SHP77 (cell line): ENCODE results near the gene NHLRC4.

Source experiments
- DNase-seq, 2 experiments: peaks; one replicate each; lab custom pipeline; 2025; lab: John Stamatoyannopoulos, UW

The NHLRC4 gene

GRCh38 chr16:566475-567372, at the start of gene NHLRC4:
TSS of gene NHLRC4 (plus strand) at chr16:567005. CDS start at chr16:568048, 1,043 bp downstream.
- DNase-seq: peak; percentile 57 to 66

DNA sequence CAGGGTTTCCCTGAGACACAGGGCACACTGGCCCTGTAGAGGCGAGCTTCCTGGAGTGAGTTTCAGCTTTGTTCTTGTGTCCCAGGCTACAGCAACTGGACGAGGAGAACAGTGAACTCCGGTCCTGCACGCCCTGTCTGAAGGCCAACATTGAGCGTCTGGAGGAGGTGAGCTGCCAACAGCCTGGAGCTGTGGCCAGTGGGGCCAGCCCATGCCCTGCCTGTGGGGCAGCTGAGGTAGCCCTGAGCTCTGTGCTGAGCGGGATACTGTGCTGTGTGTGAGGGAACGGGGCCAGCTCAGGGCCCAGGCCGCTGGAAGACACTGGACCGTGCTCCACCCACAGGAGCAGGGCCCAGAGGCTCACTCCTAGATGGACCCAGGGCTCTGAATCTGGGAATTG, 47.9 kb upstream of the NHLRC4 start:
- no peak for DNase-seq

DNA sequence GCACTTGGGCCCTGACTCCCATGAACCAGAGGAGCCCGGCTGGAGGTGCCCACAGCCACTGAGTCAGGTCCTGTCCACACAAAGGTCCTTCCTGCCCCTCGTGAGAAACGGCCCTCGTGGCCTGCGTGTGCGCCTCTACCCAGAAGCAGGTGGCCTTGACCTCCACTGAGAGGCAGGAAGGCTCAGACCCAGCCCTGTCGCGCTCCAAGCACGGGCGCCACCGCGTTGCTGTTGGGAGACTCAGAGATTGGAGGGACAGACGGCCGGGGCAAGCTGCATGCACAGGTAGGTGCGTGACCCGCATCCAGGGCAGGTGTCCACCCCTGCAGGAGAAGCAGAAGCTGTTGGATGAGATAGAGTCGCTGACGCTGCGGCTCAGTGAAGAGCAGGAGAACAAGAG, 47.4 kb upstream of the NHLRC4 start:
- no peak for DNase-seq

DNA sequence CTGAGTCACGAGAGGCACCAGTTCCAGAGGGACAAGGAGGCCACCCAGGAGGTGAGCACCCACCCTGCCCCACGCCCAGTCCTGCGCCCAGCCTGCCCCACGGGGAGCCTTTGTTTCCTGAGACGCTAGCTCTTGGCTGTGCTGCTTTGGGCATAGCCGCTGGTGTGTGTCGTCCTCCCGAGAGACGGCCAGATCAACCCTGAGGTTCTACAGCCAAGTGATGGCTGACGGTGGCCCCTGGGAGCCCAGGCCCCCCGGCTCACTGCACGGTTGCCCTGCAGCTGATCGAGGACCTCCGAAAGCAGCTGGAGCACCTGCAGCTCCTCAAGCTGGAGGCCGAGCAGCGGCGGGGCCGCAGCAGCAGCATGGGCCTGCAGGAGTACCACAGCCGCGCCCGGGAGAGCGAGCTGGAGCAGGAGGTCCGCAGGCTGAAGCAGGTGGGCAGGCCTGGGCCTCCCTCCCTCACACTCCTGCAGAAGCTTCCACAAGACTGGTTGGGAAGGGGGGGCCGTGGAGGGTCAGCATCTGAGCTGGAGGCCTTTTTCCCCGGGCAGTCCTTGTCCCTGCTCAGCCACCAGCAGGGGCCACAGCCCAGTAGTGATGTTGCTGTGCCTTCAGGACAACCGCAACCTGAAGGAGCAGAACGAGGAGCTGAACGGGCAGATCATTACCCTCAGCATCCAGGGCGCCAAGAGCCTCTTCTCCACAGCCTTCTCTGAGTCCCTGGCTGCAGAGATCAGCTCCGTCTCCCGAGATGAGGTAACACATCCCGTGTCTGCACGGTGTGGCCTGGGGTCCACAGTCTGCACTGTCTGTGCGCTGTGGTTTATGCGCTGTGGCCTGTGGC, 46.7 kb upstream of the NHLRC4 start:
- no peak for DNase-seq

GRCh38 chr16:520847-521246, 46.0 kb upstream of the NHLRC4 start:
- DNase-seq: no peak

DNA sequence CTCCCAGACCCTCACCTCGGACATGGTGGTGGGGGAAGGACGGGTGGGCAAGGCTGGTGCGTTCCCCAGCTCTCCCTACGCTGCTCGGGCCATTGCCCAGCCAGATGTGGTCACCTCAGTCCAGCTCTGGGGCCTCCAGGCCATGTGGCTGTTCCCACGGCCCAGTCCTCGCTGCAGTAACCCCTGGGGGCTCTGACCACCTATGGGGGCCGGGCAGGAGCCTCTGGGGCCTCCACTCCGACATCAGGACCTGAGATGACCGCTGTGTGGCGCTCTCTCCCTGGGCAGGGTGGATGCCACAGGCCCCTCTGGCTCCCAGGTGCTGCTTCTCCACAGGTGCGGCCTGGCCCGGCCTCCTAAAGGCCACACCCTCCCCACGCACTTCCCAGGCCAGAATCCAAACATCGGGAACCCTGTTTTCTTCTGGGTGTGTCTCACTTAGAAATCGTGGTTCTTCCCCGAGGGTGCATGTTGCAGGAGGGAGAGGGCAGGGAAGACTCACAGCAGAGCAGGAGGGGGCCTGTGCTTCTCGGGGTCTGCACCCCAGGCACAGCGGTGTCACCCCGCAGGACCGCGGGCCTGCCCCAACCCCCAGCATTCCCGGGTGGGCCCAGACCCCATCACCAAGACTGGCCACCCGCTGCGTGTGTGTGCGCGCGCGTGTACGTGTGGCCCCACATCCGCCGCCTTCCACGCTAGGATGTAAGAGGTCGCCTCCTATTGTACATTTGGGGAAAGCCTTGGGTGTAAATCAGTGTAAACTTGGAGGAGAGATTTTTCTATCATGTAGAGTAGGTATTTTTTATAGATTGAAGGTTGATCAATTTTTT, 45.2 kb upstream of the NHLRC4 start:
- no peak for DNase-seq

DNA sequence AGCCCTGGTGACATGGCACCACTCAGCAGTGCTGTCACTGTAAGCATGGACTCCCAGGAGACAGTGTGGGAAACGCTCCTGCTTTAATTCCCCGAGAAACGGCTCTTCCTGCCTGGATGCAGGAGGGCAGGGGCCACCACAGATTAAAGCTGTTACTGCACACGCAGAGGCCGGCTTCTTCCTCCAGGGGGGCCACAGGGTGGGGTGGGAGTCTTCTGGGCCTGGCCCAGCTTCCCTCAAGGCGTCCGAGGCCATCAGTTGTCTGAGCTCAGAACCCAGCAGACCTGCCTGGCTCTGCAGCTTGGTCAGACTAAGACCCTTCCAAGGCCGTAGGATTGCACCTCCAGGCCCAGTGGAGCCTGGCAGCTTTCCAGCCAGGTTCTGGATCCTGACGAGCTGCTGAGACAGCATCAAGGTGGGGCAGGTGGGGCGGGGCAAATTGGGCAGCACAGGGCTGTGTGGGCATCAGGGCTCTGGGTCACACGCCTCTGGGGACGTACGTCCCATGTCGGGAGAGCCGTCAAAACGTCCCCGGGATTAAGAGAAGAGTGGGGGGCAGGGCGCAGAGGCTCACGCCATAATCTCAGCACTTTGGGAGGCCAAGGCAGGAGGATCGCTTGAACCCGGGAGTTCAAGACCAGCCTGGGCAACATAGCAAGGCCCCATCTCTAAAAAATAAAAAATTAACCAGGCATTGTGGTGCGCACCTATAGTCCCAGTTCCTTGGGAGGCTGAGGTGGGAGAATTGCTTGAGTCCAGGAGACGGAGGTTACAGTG, 44.3 kb upstream of the NHLRC4 start:
- no peak for DNase-seq

GRCh38 chr16:523097-523741, 43.6 kb upstream of the NHLRC4 start:
- no peak for DNase-seq

DNA sequence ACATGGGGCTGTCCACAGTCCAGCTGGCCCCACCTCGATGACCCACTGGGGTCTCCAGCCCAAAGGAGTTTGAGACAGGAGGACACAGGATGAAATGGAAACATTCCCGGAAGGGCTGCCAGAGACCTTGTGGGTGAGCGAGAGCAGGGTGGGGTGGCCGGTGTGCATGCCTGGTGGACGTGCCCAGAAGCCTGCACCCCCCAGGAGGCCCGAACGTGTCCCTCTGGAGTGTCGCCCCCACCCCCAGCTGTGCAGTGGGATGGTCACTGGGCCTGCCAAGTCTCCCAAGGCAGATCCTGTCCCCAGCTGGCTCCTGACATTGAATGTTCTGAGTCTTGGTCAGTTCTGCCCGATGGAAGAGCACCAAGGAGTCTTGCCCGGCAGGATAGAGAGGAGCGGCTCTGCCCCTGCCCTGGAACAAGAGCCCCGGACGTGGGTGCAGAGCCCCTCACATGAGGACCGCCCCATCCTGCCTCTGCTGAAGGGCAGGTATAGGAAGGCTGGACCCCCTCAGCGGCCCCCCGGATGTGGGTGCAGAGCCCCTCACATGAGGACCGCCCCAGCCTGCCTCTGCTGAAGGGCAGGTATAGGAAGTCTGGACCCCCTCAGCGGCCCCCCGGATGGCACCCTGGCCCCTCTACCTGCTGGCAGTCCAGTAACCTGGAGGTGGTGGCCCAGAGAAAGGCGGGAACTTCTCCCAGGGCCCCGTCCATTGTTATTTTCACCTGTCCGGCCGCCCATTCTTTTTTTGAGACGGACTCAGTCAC, 42.3 kb upstream of the NHLRC4 start:
- no peak for DNase-seq

DNA sequence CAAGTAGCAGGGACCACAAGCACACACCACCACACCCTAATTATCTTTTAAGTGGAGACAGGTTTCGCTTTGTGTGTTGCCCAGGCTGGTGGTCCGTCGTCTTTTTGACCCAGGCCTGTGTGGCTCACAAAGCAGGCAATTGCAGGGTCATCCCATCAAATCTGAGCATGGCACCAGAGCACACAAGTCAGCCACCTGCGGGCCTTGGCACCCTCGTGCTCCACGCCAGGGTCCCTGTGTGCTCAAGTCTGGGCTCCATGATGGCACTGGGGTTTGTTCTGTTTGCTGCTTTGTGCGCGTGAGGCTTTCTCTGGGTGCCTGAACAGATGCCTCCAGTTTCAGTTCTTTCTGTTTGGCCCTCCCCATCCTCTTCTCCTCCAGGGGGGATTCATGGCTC, 41.7 kb upstream of the NHLRC4 start:
- DNase-seq: no peak

- DNase-seq: no peak
Observed at GRCh38 chr16:525520-526180, 41.2 kb upstream of the NHLRC4 start.

DNA sequence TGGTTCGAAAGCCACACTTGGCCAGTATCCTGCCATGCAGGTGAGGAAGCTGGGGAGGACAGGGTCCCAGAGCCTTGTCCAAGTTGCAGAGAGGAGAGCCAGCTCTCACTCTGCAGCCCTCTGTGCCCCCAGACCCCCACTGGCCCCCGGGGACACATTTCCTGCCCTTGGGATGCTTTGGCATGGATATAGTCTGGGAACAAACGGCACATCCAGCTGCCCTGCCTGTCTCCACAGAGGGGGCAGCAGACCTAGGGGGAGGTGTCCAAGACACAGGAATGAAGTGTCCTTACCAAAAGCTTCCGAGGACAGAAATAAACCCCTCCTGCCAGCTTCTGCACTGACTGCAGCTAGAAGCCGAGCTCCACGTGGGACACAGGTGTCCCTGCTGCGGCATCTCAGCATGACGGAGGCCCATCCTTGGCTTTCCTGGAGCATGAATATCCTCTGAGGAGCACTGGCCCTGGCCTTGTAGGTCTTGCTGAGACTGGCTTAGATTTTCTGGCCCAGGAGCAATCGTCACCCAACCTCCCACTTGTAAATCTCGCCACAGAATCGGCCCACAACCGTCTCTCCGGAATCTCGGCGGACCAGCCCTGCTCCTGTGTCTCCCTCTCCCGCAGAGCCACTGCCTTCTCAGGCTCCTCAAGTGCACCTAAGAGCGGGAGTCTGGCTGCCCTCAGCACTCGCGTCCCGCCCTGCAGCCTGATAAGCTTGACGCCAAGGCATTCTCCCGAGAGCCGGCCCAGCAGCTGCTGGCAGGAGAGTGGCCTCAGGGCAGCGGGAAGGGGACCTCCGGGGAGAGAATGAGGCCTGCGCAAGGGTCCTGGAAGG, 40.4 kb upstream of the NHLRC4 start:
- DNase-seq: peak in 1 of 2 experiments; percentile 30

DNA sequence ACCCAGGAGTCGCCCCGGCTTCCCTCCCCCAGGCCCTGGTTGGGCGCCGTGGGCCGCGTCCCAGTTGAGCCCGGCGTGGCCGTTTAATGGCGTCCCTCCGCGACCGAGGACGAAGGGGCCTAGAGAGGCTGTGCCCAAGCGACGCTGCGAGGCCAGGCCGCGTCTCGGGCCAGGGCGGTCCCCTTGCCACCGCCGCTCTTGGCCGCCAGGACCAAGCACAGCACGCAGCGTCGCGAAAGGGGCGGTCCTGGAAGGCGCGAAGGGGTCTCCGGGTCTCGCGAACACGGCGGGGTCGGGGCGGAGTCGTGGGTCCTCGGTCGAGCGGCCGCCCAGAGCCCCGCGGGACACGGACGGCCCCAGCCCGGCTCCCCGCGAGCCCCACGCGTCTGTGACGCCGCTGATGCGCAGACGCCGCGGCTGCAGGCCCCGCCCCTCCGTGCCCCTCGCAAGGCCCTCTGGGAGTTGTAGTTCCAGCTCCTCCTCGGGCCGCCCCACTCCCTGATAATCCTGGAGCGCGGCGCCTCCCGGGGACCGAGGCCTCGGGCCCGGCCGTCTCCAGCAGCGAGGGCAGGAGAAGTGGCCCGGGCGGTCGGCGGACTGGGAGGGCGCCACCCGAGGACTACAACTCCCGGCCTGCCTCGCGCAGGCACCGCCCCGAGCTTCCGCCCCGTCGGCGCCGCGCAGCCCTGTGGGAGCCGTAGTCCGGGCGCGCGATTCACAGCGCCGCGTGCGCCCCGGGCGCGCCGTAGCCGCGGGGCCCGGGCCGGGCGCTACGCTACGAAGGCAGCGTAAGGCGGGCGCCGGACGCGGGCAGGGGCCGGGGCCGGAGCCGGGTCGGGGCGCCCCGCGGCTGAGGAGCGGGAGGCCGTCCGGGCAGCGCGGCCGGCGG, 39.5 kb upstream of the NHLRC4 start, which contains the start of gene CAPN15:
CAPN15 (plus strand) TSS at position 698 of the 889 bp plus-strand sequence. CDS start 19,127 bp downstream, outside the sequence.
- DNase-seq: peak; percentile 85 to 86

DNA sequence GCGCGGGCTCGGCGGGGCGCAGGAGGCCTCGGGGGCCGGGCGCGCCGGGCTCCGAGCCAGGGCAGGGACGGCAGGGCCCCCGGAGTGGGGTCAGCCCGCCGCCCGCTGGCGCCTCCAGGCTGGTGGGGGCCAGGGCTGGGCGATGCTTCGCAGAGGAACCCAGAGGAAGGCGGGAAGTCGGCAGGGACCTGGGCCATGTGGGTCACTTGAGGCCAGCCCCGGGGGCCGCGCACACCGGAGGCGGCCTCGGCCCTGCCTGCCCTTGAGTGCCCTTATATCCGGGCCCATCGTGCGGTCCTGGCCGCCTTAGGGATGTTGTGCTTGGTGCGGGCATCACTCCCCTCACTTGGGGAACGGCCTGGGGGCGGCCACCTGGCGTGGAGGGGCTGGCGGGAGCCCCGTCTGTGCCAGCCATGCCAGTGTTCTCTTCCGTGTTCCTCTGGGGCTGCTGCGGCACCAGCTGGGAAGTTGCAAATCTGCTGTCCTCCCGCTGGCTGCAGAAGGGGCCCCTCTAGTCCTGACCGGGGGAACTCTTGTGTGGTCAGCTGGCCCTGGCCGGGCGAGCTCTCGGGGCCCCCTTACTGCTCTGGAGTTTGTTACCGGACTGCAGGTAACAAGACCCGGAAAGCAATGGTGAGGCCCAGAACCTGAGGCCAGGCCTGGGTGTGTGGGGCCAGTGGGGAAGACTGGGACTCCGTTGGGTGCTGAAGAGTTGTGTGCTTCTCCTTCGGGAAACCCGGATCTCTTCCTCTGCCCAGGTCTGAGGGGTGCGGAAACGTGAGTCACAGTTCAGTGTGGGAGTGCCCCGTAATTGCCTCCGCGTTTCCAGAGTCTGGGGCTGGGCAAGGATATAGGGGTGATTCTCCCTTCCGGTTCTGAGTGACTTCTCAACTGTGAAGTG, 38.4 kb upstream of the NHLRC4 start:
- DNase-seq: no peak

DNA sequence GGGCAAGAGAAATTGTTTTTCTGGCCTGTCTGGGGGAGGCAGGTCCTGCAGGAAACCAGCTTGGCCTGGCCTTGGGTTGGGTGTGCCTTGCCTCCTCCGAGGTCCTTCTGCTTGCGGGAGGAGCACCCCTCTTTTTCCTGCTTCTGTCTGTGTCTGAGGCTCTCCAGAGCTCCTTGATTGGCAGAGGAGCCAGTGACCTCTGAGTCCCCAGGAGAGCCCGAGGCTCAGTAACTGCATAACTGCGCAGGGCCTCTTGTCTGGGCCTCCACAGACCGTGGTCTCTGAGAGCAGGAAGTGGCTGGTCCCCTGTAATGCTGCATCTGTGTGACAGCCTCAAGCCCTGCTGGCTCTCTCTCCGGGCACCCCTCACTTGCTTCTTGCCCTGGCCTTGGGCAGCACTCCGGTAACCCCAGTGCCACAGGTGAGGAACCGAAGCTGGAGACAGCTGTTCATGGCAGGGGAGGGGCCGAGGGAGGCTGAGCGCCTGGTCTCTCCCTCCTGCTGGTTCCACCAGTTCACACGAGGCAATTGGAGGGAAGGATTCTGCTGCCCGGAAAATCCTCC, 37.7 kb upstream of the NHLRC4 start:
- DNase-seq: no peak
